OCI-LY7 (cell line): ENCODE data around the gene RBM17.

Experiments
- CTCF ChIP-seq: fragments of 200-600 bp; sonication (generic); conservative IDR thresholded peaks from 2 replicates; pipeline ENCODE4 v1.5.1; 2014; ENCODE audit warnings: mild to moderate bottlenecking, antibody characterized with exemption, low read length, moderate library complexity, mixed read lengths
- EZH2phosphoT487 ChIP-seq: fragments of 200-600 bp; sonication (generic); IDR thresholded peaks from 2 replicates; pipeline ENCODE4 v1.6.1; 2018; ENCODE audit warnings: low read depth, borderline replicate concordance, mild to moderate bottlenecking, mixed run types, antibody characterized with exemption, low read length, moderate library complexity, mixed read lengths

- TF ChIP-seq CTCF (no peak), EZH2phosphoT487 (no peak)
Measured at GRCh38 chr10:6112893-6113292, 24.1 kb downstream of the RBM17 start.
